ENCODE measurements around the gene WASHC4.

DNA sequence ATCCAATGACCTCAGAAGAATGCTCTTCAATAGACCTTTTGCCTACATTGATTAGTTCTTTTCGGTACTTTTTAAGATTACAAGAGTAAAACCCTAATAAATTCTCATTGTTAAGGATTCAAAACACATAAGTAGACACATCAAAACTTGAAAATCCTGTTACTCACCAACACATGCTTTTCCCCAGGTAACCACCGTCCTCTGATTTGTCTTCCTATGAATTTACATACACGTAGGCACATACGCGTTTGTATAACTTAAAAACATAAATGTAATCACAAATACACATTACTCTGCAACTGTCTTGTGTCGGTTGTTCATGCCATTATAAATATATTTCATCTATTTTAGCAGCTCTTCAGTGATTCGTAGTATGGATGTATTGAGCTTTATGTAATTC, 910 bp upstream of the WASHC4 start:
- TF ChIP-seq, protein P1, sequence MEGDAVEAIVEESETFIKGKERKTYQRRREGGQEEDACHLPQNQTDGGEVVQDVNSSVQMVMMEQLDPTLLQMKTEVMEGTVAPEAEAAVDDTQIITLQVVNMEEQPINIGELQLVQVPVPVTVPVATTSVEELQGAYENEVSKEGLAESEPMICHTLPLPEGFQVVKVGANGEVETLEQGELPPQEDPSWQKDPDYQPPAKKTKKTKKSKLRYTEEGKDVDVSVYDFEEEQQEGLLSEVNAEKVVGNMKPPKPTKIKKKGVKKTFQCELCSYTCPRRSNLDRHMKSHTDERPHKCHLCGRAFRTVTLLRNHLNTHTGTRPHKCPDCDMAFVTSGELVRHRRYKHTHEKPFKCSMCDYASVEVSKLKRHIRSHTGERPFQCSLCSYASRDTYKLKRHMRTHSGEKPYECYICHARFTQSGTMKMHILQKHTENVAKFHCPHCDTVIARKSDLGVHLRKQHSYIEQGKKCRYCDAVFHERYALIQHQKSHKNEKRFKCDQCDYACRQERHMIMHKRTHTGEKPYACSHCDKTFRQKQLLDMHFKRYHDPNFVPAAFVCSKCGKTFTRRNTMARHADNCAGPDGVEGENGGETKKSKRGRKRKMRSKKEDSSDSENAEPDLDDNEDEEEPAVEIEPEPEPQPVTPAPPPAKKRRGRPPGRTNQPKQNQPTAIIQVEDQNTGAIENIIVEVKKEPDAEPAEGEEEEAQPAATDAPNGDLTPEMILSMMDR (IDR thresholded peaks at IDR 0.05; ENCODE audit: low read length) = no peak
- TF ChIP-seq EZH2 (IDR thresholded peaks at IDR 0.05; ENCODE audit: borderline replicate concordance, low read length) = no peak
